B cell (primary cell): ENCODE data around the gene MYRIP. TPM values are rescaled to one million over a fixed set of nuclear protein-coding genes. Genes with fewer than 3 reads are reported as not detected.

Experiments used
- ATAC-seq: fragments of 200-7000 bp; cut with Tn5 transposase; one replicate; pipeline ENCODE4 v1.10.0; 2021; ENCODE audit warnings: low read depth, mild to moderate bottlenecking, moderate number of reproducible peaks, moderate library complexity
- CTCF ChIA-PET: fragments of 350-600 bp; sonication (Branson Sonifier 250); formaldehyde crosslinking; loops from one replicate; lab custom pipeline; 2021; ENCODE audit warnings: antibody characterized with exemption, inconsistent platforms; lab: Charles Lee
- POLR2A ChIA-PET: fragments of 350-600 bp; sonication (Branson Sonifier 250); formaldehyde crosslinking; loops from one replicate; lab custom pipeline; 2021; ENCODE audit warnings: antibody characterized with exemption; lab: Charles Lee
- DNase-seq: peaks from one replicate; pipeline ENCODE4 v3.0.0; 2013
- H2AFZ ChIP-seq: 2 replicates; pipeline ENCODE4 v1.6.1; 2012; ENCODE audit warnings: mild to moderate bottlenecking, low read depth, low read length; ENCODE audit not compliant: insufficient read depth, poor library complexity, severe bottlenecking
- H3K27ac ChIP-seq, 2 donors: 1 replicate in 1 of 2; 2 replicates in 1 of 2; pipeline ENCODE4 v1.5.1; 2012 to 2013; ENCODE audit warnings: low read length in 2 of 2, mild to moderate bottlenecking in 2 of 2, moderate library complexity in 1 of 2
- H3K27me3 ChIP-seq, 4 experiments: fragments of 200-600 bp in 1 of 4; sonication (generic) in 1 of 4; replicated peaks in 1 of 4; 1 replicate in 2 of 4; 2 replicates in 2 of 4; pipeline versions ENCODE4 v1.6.1 to v1.7.0; 2013 to 2016; ENCODE audit warnings: low read length in 3 of 4, mild to moderate bottlenecking in 2 of 4, mixed read lengths in 1 of 4, moderate library complexity in 1 of 4; ENCODE audit not compliant: insufficient read depth in 4 of 4, control insufficient read depth in 3 of 4; ENCODE audit errors: control extremely low read depth in 1 of 4
- H3K36me3 ChIP-seq, 2 experiments: replicated peaks in 1 of 2; 1 replicate in 1 of 2; 2 replicates in 1 of 2; pipeline versions ENCODE4 v1.6.1 to v1.7.1; 2013; ENCODE audit warnings: low read length in 1 of 2; ENCODE audit not compliant: insufficient read depth in 2 of 2, control insufficient read depth in 1 of 2; ENCODE audit errors: control extremely low read depth in 1 of 2, extremely low read depth in 1 of 2
- H3K4me1 ChIP-seq, 2 donors: fragments of 200-600 bp in 1 of 2; sonication (generic) in 1 of 2; 1 replicate in 1 of 2; 2 replicates in 1 of 2; pipeline versions ENCODE4 v1.5.1 to v1.6.1; 2013 to 2017; ENCODE audit warnings: low read length in 2 of 2; ENCODE audit not compliant: control insufficient read depth in 2 of 2, insufficient read depth in 2 of 2
- H3K4me2 ChIP-seq: replicated peaks from 2 replicates; pipeline ENCODE3; 2012; ENCODE audit warnings: mild to moderate bottlenecking, low read depth, low read length; ENCODE audit not compliant: poor library complexity, severe bottlenecking
- H3K4me3 ChIP-seq, 5 experiments: fragments of 200-600 bp in 1 of 5; sonication (generic) in 1 of 5; 1 replicate in 3 of 5; 2 replicates in 2 of 5; pipeline versions ENCODE4 v1.5.1 to v1.7.0; 2011 to 2016; ENCODE audit warnings: low read length in 4 of 5, mild to moderate bottlenecking in 4 of 5, low read depth in 2 of 5, control low read depth in 1 of 5, moderate library complexity in 1 of 5; ENCODE audit not compliant: insufficient read depth in 1 of 5; ENCODE audit errors: control extremely low read depth in 1 of 5, extremely low read depth in 1 of 5
- H3K79me2 ChIP-seq: fragments of 200-600 bp; sonication (generic); one replicate; pipeline ENCODE4 v1.6.0; 2016; ENCODE audit warnings: low read length; ENCODE audit not compliant: control insufficient read depth, insufficient read depth
- H3K9ac ChIP-seq: fragments of 200-600 bp; sonication (generic); 2 replicates; pipeline ENCODE4 v1.6.1; 2017; ENCODE audit warnings: mild to moderate bottlenecking, low read length, moderate library complexity
- H3K9me3 ChIP-seq, 3 donors: one replicate each; pipeline versions ENCODE4 v1.6.1 to v1.7.1; 2013; ENCODE audit warnings: low read length in 2 of 3; ENCODE audit not compliant: control insufficient read depth in 2 of 3, insufficient read depth in 1 of 3; ENCODE audit errors: control extremely low read depth in 1 of 3
- H4K20me1 ChIP-seq: 2 replicates; pipeline ENCODE4 v1.6.0; 2012; ENCODE audit warnings: mild to moderate bottlenecking, low read length; ENCODE audit not compliant: insufficient read depth, control insufficient read depth, poor library complexity, severe bottlenecking
- H3K27ac Mint-ChIP-seq: one replicate; pipeline ENCODE4 v1.8.0; 2021; ENCODE audit warnings: mixed read lengths
- H3K27me3 Mint-ChIP-seq: one replicate; pipeline ENCODE4 v1.8.0; 2021; ENCODE audit warnings: mixed read lengths
- H3K4me1 Mint-ChIP-seq: one replicate; pipeline ENCODE4 v1.8.0; 2021; ENCODE audit warnings: mixed read lengths
- H3K4me3 Mint-ChIP-seq: one replicate; pipeline ENCODE4 v1.8.0; 2021; ENCODE audit warnings: mixed read lengths
- H3K9me3 Mint-ChIP-seq: one replicate; pipeline ENCODE4 v1.8.0; 2022; ENCODE audit warnings: mixed read lengths; ENCODE audit not compliant: insufficient read depth
- CTCF ChIP-seq: fragments of 200-600 bp; IDR thresholded peaks from one replicate; pipeline ENCODE4 v1.8.0; 2022; ENCODE audit warnings: antibody characterized with exemption, mild to moderate bottlenecking
- EZH2 ChIP-seq: IDR thresholded peaks from 2 replicates; pipeline ENCODE4 v1.6.1; 2012; ENCODE audit warnings: borderline replicate concordance, low read depth, mild to moderate bottlenecking, moderate library complexity, low read length; ENCODE audit not compliant: insufficient read depth, poor library complexity, severe bottlenecking
- WGBS: methylation state at CpG from one replicate; pipeline ENCODE4 v1.1.5; 2013; ENCODE audit warnings: missing lambda C conversion rate; ENCODE audit not compliant: insufficient coverage; 5-methylcytosine and 5-hydroxymethylcytosine counted together
- intact Hi-C: fragments of 100-400 bp; cut with micrococcal nuclease; formaldehyde crosslinking; loops from one replicate; pipeline ENCODE4 v1.10.0; 2022
- polyA plus RNA-seq: library from polyadenylated mRNA; depleted of rRNA; stranded (reverse); fragments of >200 nt; gene quantifications from 2 replicates; pipeline ENCODE4 v1.2.3, GENCODE V29; 2012
- total RNA-seq, 2 donors: library from RNA; stranded (reverse); fragments of 120-200 nt in 1 of 2; gene quantifications; 1 replicate in 1 of 2; 2 replicates in 1 of 2; pipeline versions ENCODE4 v1.2.3 to v1.2.4, GENCODE V29; 2013 to 2022

MYRIP gene
- total and polyA plus RNA-seq, 2 donors (not counting 1 experiment from before 2014, with no cell fraction given) = 0.03 to 0.10 TPM

GRCh38 chr3:40264451-40264850, 455.0 kb downstream of the MYRIP start:
- ATAC-seq (no peak), DNase-seq (no peak)
- H2AFZ ChIP-seq = no peak overlapping the region
- H3K27ac ChIP-seq = no peak overlapping the region
- Mint-ChIP-seq H3K9me3 (no peaks in the 10 kb centered on the region), H3K27ac (no peak overlapping the region), H3K4me1 (no peaks in the 10 kb centered on the region), H3K4me3 (no peak overlapping the region), H3K27me3 (no peaks in the 10 kb centered on the region)
- no peaks in the 10 kb centered on the region for H3K79me2 ChIP-seq
- no peaks in the 10 kb centered on the region for H3K4me1 ChIP-seq
- H3K4me3 ChIP-seq = no peak overlapping the region
- ChIA-PET CTCF (no interaction called here), POLR2A (no interaction called here)
- no CpG with 5 or more reads among the region's 1 CpG for WGBS
- H4K20me1 ChIP-seq = no peaks in the 10 kb centered on the region
- intact Hi-C loops = no loop called here
- no peaks in the 10 kb centered on the region for H3K36me3 ChIP-seq
- no peaks in the 10 kb centered on the region for H3K27me3 ChIP-seq
- TF ChIP-seq CTCF = no peak
- no peak for TF ChIP-seq EZH2
- H3K9ac ChIP-seq = no peak overlapping the region
- no peak overlapping the region for H3K4me2 ChIP-seq
- H3K9me3 ChIP-seq = no peaks in the 10 kb centered on the region

GRCh38 chr3:40265181-40265580, 455.8 kb downstream of the MYRIP start:
- CTCF ChIA-PET = no interaction called here

More at GRCh38 chr3:40265181-40265580, 455.8 kb downstream of the MYRIP start:
- Mint-ChIP-seq H3K27ac (no peak overlapping the region), H3K9me3 (no peaks in the 10 kb centered on the region), H3K4me1 (no peaks in the 10 kb centered on the region), H3K4me3 (no peak overlapping the region), H3K27me3 (no peaks in the 10 kb centered on the region)
- H3K27ac ChIP-seq = no peak overlapping the region
- TF ChIP-seq EZH2 (no peak), CTCF (no peak)
- DNase-seq (no peak), ATAC-seq (no peak)
- H3K9ac ChIP-seq = no peak overlapping the region
- H3K4me2 ChIP-seq = no peak overlapping the region
- H3K36me3 ChIP-seq = no peaks in the 10 kb centered on the region
- no peaks in the 10 kb centered on the region for H3K4me1 ChIP-seq
- H3K27me3 ChIP-seq = no peaks in the 10 kb centered on the region
- H4K20me1 ChIP-seq = no peaks in the 10 kb centered on the region
- H3K79me2 ChIP-seq = no peaks in the 10 kb centered on the region
- H2AFZ ChIP-seq = no peak overlapping the region
- H3K4me3 ChIP-seq = no peak overlapping the region
- no peaks in the 10 kb centered on the region for H3K9me3 ChIP-seq
- POLR2A ChIA-PET = no interaction called here
- intact Hi-C loops = no loop called here
